OCI-LY1 (cell line): Measurements from ENCODE around the gene SPPL2B.

Experiments
- H2AFZ ChIP-seq: fragments of 200-600 bp; sonication (generic), shearing (Covaris generic); 2 replicates; pipeline ENCODE4 v1.6.0; 2014; ENCODE audit warnings: antibody characterized with exemption, mild to moderate bottlenecking, low read length
- H3F3A ChIP-seq: fragments of 200-600 bp; sonication (generic), shearing (Covaris generic); 2 replicates; pipeline ENCODE4 v1.6.0; 2014; ENCODE audit warnings: mild to moderate bottlenecking, antibody characterized with exemption, low read length, moderate library complexity; ENCODE audit not compliant: insufficient read depth
- H3K27ac ChIP-seq: fragments of 200-600 bp; sonication (generic); 2 replicates; pipeline ENCODE4 v1.5.1; 2014; ENCODE audit warnings: low read length, mixed run types, mild to moderate bottlenecking, low read depth; ENCODE audit not compliant: poor library complexity, severe bottlenecking
- H3K27me3 ChIP-seq: fragments of 200-600 bp; sonication (generic); 2 replicates; pipeline ENCODE4 v1.6.0; 2014; ENCODE audit warnings: antibody characterized with exemption, mild to moderate bottlenecking, low read length, moderate library complexity; ENCODE audit not compliant: insufficient read depth
- H3K36me3 ChIP-seq: fragments of 200-600 bp; sonication (generic); 2 replicates; pipeline ENCODE4 v1.6.1; 2014; ENCODE audit warnings: mild to moderate bottlenecking, antibody characterized with exemption, low read length, moderate library complexity, mixed read lengths; ENCODE audit not compliant: insufficient read depth
- H3K4me1 ChIP-seq: fragments of 200-600 bp; sonication (generic); 2 replicates; pipeline ENCODE4 v1.5.1; 2014; ENCODE audit warnings: mild to moderate bottlenecking, low read length, moderate library complexity; ENCODE audit not compliant: insufficient read depth, severe bottlenecking
- H3K4me2 ChIP-seq: fragments of 200-600 bp; sonication (generic), shearing (Covaris generic); 2 replicates; pipeline ENCODE4 v1.6.1; 2014; ENCODE audit warnings: low read length
- H3K4me3 ChIP-seq: fragments of 200-600 bp; sonication (generic); 2 replicates; pipeline ENCODE4 v1.5.1; 2014; ENCODE audit warnings: low read length, low read depth, mild to moderate bottlenecking, mixed read lengths; ENCODE audit not compliant: poor library complexity, severe bottlenecking
- H3K79me2 ChIP-seq: fragments of 200-600 bp; shearing (Covaris generic); 2 replicates; pipeline ENCODE4 v1.6.1; 2016; ENCODE audit warnings: mixed run types, low read length, mixed read lengths; ENCODE audit not compliant: insufficient read depth
- H3K9ac ChIP-seq: fragments of 200-600 bp; sonication (generic), shearing (Covaris generic); 2 replicates; pipeline ENCODE4 v1.6.1; 2014; ENCODE audit warnings: mild to moderate bottlenecking, low read length, mixed read lengths
- H3K9me2 ChIP-seq: fragments of 200-600 bp; sonication (generic), shearing (Covaris generic); 2 replicates; pipeline ENCODE4 v1.6.1; 2014; ENCODE audit warnings: low read depth, mild to moderate bottlenecking, low read length, mixed read lengths
- H3K9me3 ChIP-seq: fragments of 200-600 bp; shearing (Covaris generic); 2 replicates; pipeline ENCODE4 v1.6.1; 2014; ENCODE audit warnings: low read length, mixed read lengths
- H4K20me1 ChIP-seq: fragments of 200-600 bp; sonication (generic), shearing (Covaris generic); 2 replicates; pipeline ENCODE4 v1.6.0; 2016; ENCODE audit warnings: mild to moderate bottlenecking, low read length; ENCODE audit not compliant: insufficient read depth
- EZH2 ChIP-seq: fragments of 200-600 bp; sonication (generic), shearing (Covaris generic); IDR thresholded peaks from 2 replicates; pipeline ENCODE4 v1.8.0; 2017; ENCODE audit warnings: borderline replicate concordance, mixed run types, mild to moderate bottlenecking, antibody characterized with exemption, low read length, moderate library complexity, mixed read lengths
- TF ChIP-seq, protein P1 (sequence below): fragments of 200-600 bp; sonication (generic), shearing (Covaris generic); IDR thresholded peaks from 2 replicates; pipeline ENCODE4 v1.5.1; 2017; ENCODE audit warnings: mild to moderate bottlenecking, antibody characterized with exemption, low read length, moderate library complexity, mixed read lengths

The SPPL2B gene

DNA sequence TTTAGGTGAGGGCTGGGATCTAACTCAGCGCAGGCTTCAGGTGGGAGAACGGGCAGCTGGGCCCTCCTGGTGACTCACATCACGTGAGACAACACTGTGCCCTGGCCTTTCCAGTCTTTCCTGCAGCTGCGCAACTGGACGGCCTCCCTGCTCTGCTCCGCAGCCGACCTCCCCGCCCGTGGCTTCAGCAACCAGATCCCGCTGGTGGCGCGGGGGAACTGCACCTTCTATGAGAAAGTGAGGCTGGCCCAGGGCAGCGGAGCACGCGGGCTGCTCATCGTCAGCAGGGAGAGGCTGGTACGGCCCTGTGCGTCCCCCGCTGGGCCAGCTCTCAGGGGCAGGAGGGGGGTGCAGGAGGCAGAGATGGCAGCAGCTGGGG lies 8.8 kb downstream of the SPPL2B start:
- H3K9me3 ChIP-seq = no peaks in the 10 kb centered on the region
- H2AFZ ChIP-seq = no peak overlapping the region
- no peaks in the 10 kb centered on the region for H3K27me3 ChIP-seq
- H4K20me1 ChIP-seq = no peaks in the 10 kb centered on the region
- no peak overlapping the region for H3K4me2 ChIP-seq
- no peak overlapping the region for H3K9ac ChIP-seq
- no peak overlapping the region for H3K27ac ChIP-seq
- H3K4me1 ChIP-seq = peaks cover 13% of the 10 kb centered on the region
- TF ChIP-seq, protein P1, sequence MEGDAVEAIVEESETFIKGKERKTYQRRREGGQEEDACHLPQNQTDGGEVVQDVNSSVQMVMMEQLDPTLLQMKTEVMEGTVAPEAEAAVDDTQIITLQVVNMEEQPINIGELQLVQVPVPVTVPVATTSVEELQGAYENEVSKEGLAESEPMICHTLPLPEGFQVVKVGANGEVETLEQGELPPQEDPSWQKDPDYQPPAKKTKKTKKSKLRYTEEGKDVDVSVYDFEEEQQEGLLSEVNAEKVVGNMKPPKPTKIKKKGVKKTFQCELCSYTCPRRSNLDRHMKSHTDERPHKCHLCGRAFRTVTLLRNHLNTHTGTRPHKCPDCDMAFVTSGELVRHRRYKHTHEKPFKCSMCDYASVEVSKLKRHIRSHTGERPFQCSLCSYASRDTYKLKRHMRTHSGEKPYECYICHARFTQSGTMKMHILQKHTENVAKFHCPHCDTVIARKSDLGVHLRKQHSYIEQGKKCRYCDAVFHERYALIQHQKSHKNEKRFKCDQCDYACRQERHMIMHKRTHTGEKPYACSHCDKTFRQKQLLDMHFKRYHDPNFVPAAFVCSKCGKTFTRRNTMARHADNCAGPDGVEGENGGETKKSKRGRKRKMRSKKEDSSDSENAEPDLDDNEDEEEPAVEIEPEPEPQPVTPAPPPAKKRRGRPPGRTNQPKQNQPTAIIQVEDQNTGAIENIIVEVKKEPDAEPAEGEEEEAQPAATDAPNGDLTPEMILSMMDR = no peak
- no peak for TF ChIP-seq EZH2
- peaks cover 4% of the 10 kb centered on the region; the same call in 1 of the 2 replicates for H3F3A ChIP-seq
- H3K36me3 ChIP-seq = peaks cover 51% of the 10 kb centered on the region
- no peak overlapping the region for H3K4me3 ChIP-seq
- no peaks in the 10 kb centered on the region for H3K9me2 ChIP-seq
- H3K79me2 ChIP-seq = no peaks in the 10 kb centered on the region; the same call in 1 of the 2 replicates

DNA sequence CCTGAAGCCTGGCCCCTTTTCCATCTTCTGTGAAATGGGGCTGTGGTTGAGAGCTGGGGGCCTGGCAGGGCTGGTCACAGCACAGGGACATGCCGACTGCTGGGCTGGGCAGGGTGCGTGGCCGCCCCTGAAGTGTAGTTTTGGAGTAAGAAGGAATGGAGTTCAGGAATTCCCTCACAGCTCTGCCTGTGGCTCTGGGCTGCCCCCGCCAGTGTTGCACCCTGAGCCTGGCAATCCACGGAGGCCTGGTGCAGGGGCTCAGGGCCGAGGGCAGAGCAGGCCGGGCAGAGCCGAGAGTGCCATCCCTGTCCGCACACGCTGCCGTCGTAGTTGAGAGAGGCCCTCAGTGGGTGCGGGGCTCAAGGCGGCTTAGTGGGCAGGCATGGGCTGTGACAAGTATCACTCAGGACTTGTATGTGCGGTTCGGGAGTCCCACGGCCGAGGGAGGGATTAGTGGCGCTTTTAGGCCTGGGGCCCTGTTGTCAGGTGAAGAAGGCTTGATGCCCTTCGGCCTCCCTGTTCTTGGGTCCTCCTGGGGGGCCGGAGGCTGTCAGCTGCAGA lies 9.7 kb downstream of the SPPL2B start:
- peaks cover 57% of the 10 kb centered on the region for H3K36me3 ChIP-seq
- H4K20me1 ChIP-seq = no peaks in the 10 kb centered on the region
- H3K4me1 ChIP-seq = peaks cover 5% of the 10 kb centered on the region
- no peak overlapping the region for H3K4me3 ChIP-seq
- H3K27me3 ChIP-seq = no peaks in the 10 kb centered on the region
- H3K9me3 ChIP-seq = no peaks in the 10 kb centered on the region
- TF ChIP-seq EZH2 = no peak
- TF ChIP-seq, protein P1 = no peak
- no peak overlapping the region for H3K27ac ChIP-seq
- peaks cover 4% of the 10 kb centered on the region; the same call in 1 of the 2 replicates for H3F3A ChIP-seq
- H3K79me2 ChIP-seq = no peaks in the 10 kb centered on the region; the same call in 1 of the 2 replicates
- no peak overlapping the region for H3K4me2 ChIP-seq
- no peak overlapping the region for H3K9ac ChIP-seq
- no peaks in the 10 kb centered on the region for H3K9me2 ChIP-seq
- H2AFZ ChIP-seq = no peak overlapping the region

DNA sequence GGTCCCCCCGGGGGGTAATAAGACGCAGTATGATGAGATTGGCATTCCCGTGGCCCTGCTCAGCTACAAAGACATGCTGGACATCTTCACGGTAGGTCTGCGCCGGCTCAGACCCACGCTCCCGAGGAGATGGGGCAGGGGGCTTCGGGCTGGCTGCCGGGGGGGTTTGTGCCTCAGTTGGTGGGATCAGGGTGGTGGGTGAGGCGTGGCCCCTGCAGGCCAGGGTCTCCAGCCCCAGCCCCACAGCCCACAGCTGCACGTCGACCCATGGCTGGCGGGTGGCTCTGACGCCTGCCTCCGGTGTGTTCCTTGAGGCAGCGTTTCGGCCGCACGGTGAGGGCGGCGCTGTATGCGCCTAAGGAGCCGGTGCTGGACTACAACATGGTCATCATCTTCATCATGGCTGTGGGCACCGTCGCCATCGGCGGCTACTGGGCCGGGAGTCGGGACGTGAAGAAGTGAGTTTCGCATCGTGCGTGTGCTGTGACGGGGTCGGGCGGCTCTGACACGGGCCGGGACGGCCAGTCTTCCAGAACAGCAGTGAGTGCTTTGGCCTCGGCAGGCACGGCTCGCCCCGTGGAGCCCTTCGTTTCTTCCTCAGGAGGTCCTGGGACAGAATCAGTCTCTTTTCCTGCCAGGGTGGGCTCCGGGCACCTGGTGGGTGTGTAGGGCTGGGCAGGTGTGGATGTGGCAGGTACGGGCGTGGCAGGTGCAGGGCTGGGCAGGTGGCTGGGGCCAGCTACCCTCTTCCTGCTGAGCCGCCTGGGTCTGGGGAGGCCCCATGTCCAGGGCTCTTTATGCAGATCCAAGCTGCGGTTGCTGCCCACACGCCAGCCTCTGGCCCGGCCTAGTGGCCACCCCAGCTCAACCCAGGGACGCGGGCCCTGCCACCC lies 10.5 kb downstream of the SPPL2B start:
- Histone ChIP-seq H4K20me1 (no peaks in the 10 kb centered on the region), H3K9me2 (no peaks in the 10 kb centered on the region), H3K27me3 (no peaks in the 10 kb centered on the region), H3K79me2 (no peaks in the 10 kb centered on the region), H3K4me1 (no peaks in the 10 kb centered on the region), H3F3A (peaks cover 4% of the 10 kb centered on the region; the same call in 1 of the 2 replicates), H3K36me3 (peaks cover 53% of the 10 kb centered on the region), H3K27ac (no peak overlapping the region), H3K9me3 (no peaks in the 10 kb centered on the region), H3K4me3 (no peak overlapping the region), H3K4me2 (no peak overlapping the region), H2AFZ (no peak overlapping the region), H3K9ac (no peak overlapping the region)
- TF ChIP-seq, protein P1 = no peak
- no peak for TF ChIP-seq EZH2
